Hippocampal formation (tissue), 2 donors: ENCODE measurements around the gene EOGT.

Experiments
- DNase-seq, 2 donors: peaks; one replicate each; lab custom pipeline; 2025; lab: John Stamatoyannopoulos, UW

EOGT gene

GRCh38 chr3:69013253-69014021 lies at the start of gene EOGT:
TSS of gene EOGT (minus strand) at chr3:69013684. CDS start at chr3:69009846, 3,838 bp downstream.
- peak; percentile 56 to 75 for DNase-seq

GRCh38 chr3:69059688-69060087 lies 46.2 kb upstream of the EOGT start:
- DNase-seq, result no peak

GRCh38 chr3:69058947-69059224 lies 45.4 kb upstream of the EOGT start:
- DNase-seq, result no peak

- DNase-seq, result no peak
Measured at GRCh38 chr3:69058180-69058946, 44.9 kb upstream of the EOGT start.

- DNase-seq, result no peak
Measured at GRCh38 chr3:69052472-69052898, 39.0 kb upstream of the EOGT start.

- DNase-seq, result no peak
Measured at GRCh38 chr3:69051756-69052471, 38.4 kb upstream of the EOGT start, which contains the start of gene TMF1. TSS of gene TMF1 (minus strand) at chr3:69052333. CDS start at chr3:69052086, 247 bp downstream.

GRCh38 chr3:69048990-69049389 lies 35.5 kb upstream of the EOGT start:
- no peak for DNase-seq

GRCh38 chr3:69044608-69045007 lies 31.1 kb upstream of the EOGT start:
- DNase-seq, result no peak

- no peak for DNase-seq
Measured at GRCh38 chr3:69033470-69033869, 20.0 kb upstream of the EOGT start.

- no peak for DNase-seq
Measured at GRCh38 chr3:69032737-69033136, 19.3 kb upstream of the EOGT start.

GRCh38 chr3:69032142-69032541 lies 18.7 kb upstream of the EOGT start:
- DNase-seq, result no peak

GRCh38 chr3:69031635-69032034 lies 18.2 kb upstream of the EOGT start:
- DNase-seq, result no peak

GRCh38 chr3:69020857-69021256 lies 7.4 kb upstream of the EOGT start:
- no peak for DNase-seq

GRCh38 chr3:69020424-69020823 lies 6.9 kb upstream of the EOGT start:
- DNase-seq, result no peak

- no peak for DNase-seq
Measured at GRCh38 chr3:69016901-69017300, 3.4 kb upstream of the EOGT start.

- DNase-seq, result no peak
Measured at GRCh38 chr3:69016102-69016501, 2.6 kb upstream of the EOGT start.

- no peak for DNase-seq
Measured at GRCh38 chr3:69014022-69014580, 617 bp upstream of the EOGT start.

- DNase-seq, result peak in 1 of 2 donors; percentile 27
Measured at GRCh38 chr3:69012800-69013252, 658 bp downstream of the EOGT start.

GRCh38 chr3:69012100-69012799 lies 1.2 kb downstream of the EOGT start:
- DNase-seq, result no peak

- DNase-seq, result no peak
Measured at GRCh38 chr3:69011096-69011730, 2.3 kb downstream of the EOGT start.
